ENCODE data around the gene SSR1. TPM values are rescaled to one million over a fixed set of nuclear protein-coding genes. Genes with fewer than 3 reads are reported as not detected.
A peak's percentile ranks its signal among the peaks of the same experiment; 100 is the strongest.

The SSR1 gene
- total and polyA plus RNA-seq, 2 of the 13 experiments (the other 11 are each of a cell fraction or from before 2014, with no cell fraction given), result 203 to 243 TPM

DNA sequence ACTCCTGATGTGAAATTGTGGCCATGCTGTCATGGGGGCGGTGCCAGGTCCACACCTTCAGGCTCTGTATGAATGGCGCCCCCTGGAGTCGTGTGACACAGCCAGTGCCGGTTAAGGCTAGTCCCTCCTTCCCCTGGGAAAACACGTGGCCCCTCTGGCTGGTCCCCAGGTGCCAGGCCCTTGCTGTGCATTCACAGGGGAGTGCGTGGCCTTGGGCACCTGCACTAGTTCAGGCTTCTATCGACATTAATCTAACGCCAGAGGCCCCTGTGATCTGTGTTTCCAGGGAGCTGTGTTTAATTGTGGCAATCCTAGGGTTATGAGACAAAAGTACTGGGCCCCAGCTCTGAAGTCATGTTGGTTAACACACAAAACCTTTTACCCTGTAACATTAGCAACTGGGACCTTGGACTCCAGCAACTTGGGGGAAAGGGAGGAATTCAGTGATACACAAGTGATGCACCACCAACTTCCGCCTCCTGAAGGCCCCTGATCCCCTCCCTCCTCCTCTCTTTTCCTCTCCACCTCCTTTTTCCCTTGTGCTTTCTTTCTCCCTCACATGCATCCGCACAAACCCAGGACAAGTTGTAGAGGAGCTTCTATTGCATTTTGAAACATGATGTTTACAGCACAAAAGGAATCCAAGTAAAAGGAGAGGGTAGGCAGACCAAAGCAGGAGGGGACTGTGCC, 74.0 kb downstream of the SSR1 start (continued):
- TF ChIP-seq, protein P1, sequence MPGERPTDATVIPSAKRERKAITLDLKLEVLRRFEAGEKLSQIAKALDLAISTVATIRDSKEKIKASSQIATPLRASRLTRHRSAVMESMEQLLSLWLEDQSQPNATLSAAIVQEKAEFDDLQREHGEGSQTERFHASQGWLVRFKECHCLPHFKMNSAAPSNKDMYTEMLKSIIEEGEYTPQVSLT (CRISPR knock-in tag; IDR thresholded peaks at IDR 0.05; ENCODE audit: borderline replicate concordance, low read depth), result 0 out of 2 replicates have a peak, but pooled peaks have one; percentile 24
- peak; percentile 79 for TF ChIP-seq DMAP1 (CRISPR knock-in tag; IDR thresholded peaks at IDR 0.05)
- TF ChIP-seq TEAD2 (CRISPR knock-in tag; IDR thresholded peaks at IDR 0.05), result no peak
- TF ChIP-seq, protein P2, sequence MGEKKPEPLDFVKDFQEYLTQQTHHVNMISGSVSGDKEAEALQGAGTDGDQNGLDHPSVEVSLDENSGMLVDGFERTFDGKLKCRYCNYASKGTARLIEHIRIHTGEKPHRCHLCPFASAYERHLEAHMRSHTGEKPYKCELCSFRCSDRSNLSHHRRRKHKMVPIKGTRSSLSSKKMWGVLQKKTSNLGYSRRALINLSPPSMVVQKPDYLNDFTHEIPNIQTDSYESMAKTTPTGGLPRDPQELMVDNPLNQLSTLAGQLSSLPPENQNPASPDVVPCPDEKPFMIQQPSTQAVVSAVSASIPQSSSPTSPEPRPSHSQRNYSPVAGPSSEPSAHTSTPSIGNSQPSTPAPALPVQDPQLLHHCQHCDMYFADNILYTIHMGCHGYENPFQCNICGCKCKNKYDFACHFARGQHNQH (CRISPR knock-in tag; IDR thresholded peaks at IDR 0.05), result peak; percentile 73
- no peak for TF ChIP-seq ARID2 (CRISPR knock-in tag; IDR thresholded peaks at IDR 0.05; ENCODE audit: borderline replicate concordance)
- TF ChIP-seq EED (CRISPR knock-in tag; IDR thresholded peaks at IDR 0.05), result no peak
- no peak for TF ChIP-seq ZNF44 (CRISPR knock-in tag; IDR thresholded peaks at IDR 0.05)
- no peak for TF ChIP-seq MIER3 (CRISPR knock-in tag; IDR thresholded peaks at IDR 0.05; ENCODE audit: borderline replicate concordance)
- TF ChIP-seq MAZ (IDR thresholded peaks at IDR 0.05; ENCODE audit: borderline replicate concordance, low read depth, low read length), result peak; percentile 54; the same call in 1 of the 2 replicates
- 0 out of 2 replicates have a peak, but pooled peaks have one; percentile 48 for TF ChIP-seq MAZ (CRISPR knock-in tag; IDR thresholded peaks at IDR 0.05; ENCODE audit: low read depth)
- no peak for TF ChIP-seq ZNF329 (CRISPR knock-in tag; IDR thresholded peaks at IDR 0.05; ENCODE audit: low read depth)
- no peak for TF ChIP-seq ZBTB1 (CRISPR knock-in tag; IDR thresholded peaks at IDR 0.05; ENCODE audit: borderline replicate concordance)
- TF ChIP-seq ARNT (IDR thresholded peaks at IDR 0.05), result no peak
- no peak for TF ChIP-seq CC2D1A (CRISPR knock-in tag; IDR thresholded peaks at IDR 0.05)
- no peak for TF ChIP-seq ZNF496 (CRISPR knock-in tag; IDR thresholded peaks at IDR 0.05; ENCODE audit: insufficient replicate concordance)
- TF ChIP-seq PRMT3 (CRISPR knock-in tag; IDR thresholded peaks at IDR 0.05; ENCODE audit: borderline replicate concordance, low read depth), result no peak
- no peak for TF ChIP-seq ZNF354B (CRISPR knock-in tag; IDR thresholded peaks at IDR 0.05)
- 0 out of 2 replicates have a peak, but pooled peaks have one; percentile 8 for TF ChIP-seq KDM1A (CRISPR knock-in tag; IDR thresholded peaks at IDR 0.05)
- peak; percentile 63; the same call in 1 of the 2 replicates for TF ChIP-seq SPEN (CRISPR knock-in tag; IDR thresholded peaks at IDR 0.05; ENCODE audit: low read depth)
- no peak for TF ChIP-seq TBP (CRISPR knock-in tag; IDR thresholded peaks at IDR 0.05)
- peak; percentile 62; the same call in 1 of the 2 replicates for TF ChIP-seq ZFP1 (CRISPR knock-in tag; IDR thresholded peaks at IDR 0.05)
- TF ChIP-seq MAFF (IDR thresholded peaks at IDR 0.05; ENCODE audit: low read depth, low read length), result no peak
- TF ChIP-seq, protein P3, sequence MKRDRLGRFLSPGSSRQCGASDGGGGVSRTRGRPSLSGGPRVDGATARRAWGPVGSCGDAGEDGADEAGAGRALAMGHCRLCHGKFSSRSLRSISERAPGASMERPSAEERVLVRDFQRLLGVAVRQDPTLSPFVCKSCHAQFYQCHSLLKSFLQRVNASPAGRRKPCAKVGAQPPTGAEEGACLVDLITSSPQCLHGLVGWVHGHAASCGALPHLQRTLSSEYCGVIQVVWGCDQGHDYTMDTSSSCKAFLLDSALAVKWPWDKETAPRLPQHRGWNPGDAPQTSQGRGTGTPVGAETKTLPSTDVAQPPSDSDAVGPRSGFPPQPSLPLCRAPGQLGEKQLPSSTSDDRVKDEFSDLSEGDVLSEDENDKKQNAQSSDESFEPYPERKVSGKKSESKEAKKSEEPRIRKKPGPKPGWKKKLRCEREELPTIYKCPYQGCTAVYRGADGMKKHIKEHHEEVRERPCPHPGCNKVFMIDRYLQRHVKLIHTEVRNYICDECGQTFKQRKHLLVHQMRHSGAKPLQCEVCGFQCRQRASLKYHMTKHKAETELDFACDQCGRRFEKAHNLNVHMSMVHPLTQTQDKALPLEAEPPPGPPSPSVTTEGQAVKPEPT (CRISPR knock-in tag; IDR thresholded peaks at IDR 0.05; ENCODE audit: low read depth), result 0 out of 2 replicates have a peak, but pooled peaks have one; percentile 7
- no peak for TF ChIP-seq ZNF605 (CRISPR knock-in tag; IDR thresholded peaks at IDR 0.05)
- TF ChIP-seq NBN (conservative IDR thresholded peaks at IDR 0.05), result no peak
- peak; percentile 67; the same call in 1 of the 2 replicates for TF ChIP-seq EHMT2 (IDR thresholded peaks at IDR 0.05; ENCODE audit: borderline replicate concordance, low read depth, low read length)
- TF ChIP-seq ZNF34 (CRISPR knock-in tag; IDR thresholded peaks at IDR 0.05; ENCODE audit: borderline replicate concordance), result peak; percentile 40; the same call in 1 of the 2 replicates
- TF ChIP-seq ZNF207 (IDR thresholded peaks at IDR 0.05; ENCODE audit: borderline replicate concordance), result no peak
- no peak for TF ChIP-seq MAFK (conservative IDR thresholded peaks at IDR 0.05 in 1 of 2, IDR thresholded peaks at IDR 0.05 in 1 of 2; ENCODE audit: low read length in 2 of 2)
- no peak; the same call in 1 of the 2 replicates for TF ChIP-seq SP2 (CRISPR knock-in tag; IDR thresholded peaks at IDR 0.05)
